Measurements from ENCODE around the gene GLT1D1.

GLT1D1 gene

GRCh38 chr12:128916425-128916824 lies 63.1 kb downstream of the GLT1D1 start:
- DNase-seq, result no peak

- no peak for DNase-seq
These were observed 65.4 kb downstream of the GLT1D1 start for GRCh38 chr12:128918481-128919260.

- no peak for DNase-seq
These were observed 67.2 kb downstream of the GLT1D1 start for GRCh38 chr12:128920468-128920867.

GRCh38 chr12:128928361-128928760 lies 75.1 kb downstream of the GLT1D1 start:
- no peak for DNase-seq

GRCh38 chr12:128929057-128929456 lies 75.8 kb downstream of the GLT1D1 start:
- DNase-seq, result no peak

GRCh38 chr12:128930606-128931005 lies 77.3 kb downstream of the GLT1D1 start:
- DNase-seq, result no peak

- no peak for DNase-seq
These were observed 79.2 kb downstream of the GLT1D1 start for GRCh38 chr12:128932521-128932920.

- DNase-seq, result no peak
These were observed 79.8 kb downstream of the GLT1D1 start for GRCh38 chr12:128933039-128933438.

GRCh38 chr12:128933926-128934325 lies 80.6 kb downstream of the GLT1D1 start:
- no peak for DNase-seq

GRCh38 chr12:128938886-128939285 lies 85.6 kb downstream of the GLT1D1 start:
- no peak for DNase-seq

GRCh38 chr12:128940090-128940888 lies 87.0 kb downstream of the GLT1D1 start:
- DNase-seq, result no peak

GRCh38 chr12:128940974-128941373 lies 87.7 kb downstream of the GLT1D1 start:
- DNase-seq, result no peak

GRCh38 chr12:128942960-128943477 lies 89.7 kb downstream of the GLT1D1 start:
- no peak for DNase-seq

GRCh38 chr12:128944956-128945355 lies 91.7 kb downstream of the GLT1D1 start:
- DNase-seq, result no peak

GRCh38 chr12:128947209-128947608 lies 93.9 kb downstream of the GLT1D1 start:
- DNase-seq, result no peak

GRCh38 chr12:128949086-128949485 lies 95.8 kb downstream of the GLT1D1 start:
- DNase-seq, result no peak

GRCh38 chr12:128951448-128951847 lies 98.2 kb downstream of the GLT1D1 start:
- no peak for DNase-seq

- no peak for DNase-seq
These were observed 103.5 kb downstream of the GLT1D1 start for GRCh38 chr12:128956755-128957154.

GRCh38 chr12:128959901-128960300 lies 106.6 kb downstream of the GLT1D1 start:
- DNase-seq, result no peak

GRCh38 chr12:128961308-128961902 lies 108.1 kb downstream of the GLT1D1 start:
- no peak for DNase-seq

GRCh38 chr12:128961957-128962356 lies 108.7 kb downstream of the GLT1D1 start:
- no peak for DNase-seq

- no peak for DNase-seq
These were observed 113.0 kb downstream of the GLT1D1 start for GRCh38 chr12:128966203-128966810.

GRCh38 chr12:128968668-128969067 lies 115.4 kb downstream of the GLT1D1 start:
- no peak for DNase-seq
